NCI-H82 treated with DMSO at 0.1 percent for 48 hours (cell line): ENCODE results near the gene IGSF11.
"Not testable (repeated sequence)": the region's sequence is repeated elsewhere in the genome, so short reads cannot be mapped to it uniquely, and the experiment has no call there.

Source experiments
- DNase-seq: peaks from one replicate; lab custom pipeline; 2025; ENCODE audit not compliant: unreplicated experiment; lab: John Stamatoyannopoulos, UW

IGSF11 gene

GRCh38 chr3:118990823-118991560 is 43.7 kb downstream of the IGSF11 start:
- no peak for DNase-seq

GRCh38 chr3:118988198-118989130 is 46.2 kb downstream of the IGSF11 start:
- DNase-seq = no peak

- DNase-seq = no peak
Measured at GRCh38 chr3:118987477-118987876, 47.2 kb downstream of the IGSF11 start.

GRCh38 chr3:118986734-118987133 is 47.9 kb downstream of the IGSF11 start:
- DNase-seq = peak; percentile 95

GRCh38 chr3:118984699-118985098 is 49.9 kb downstream of the IGSF11 start:
- no peak for DNase-seq

- no peak for DNase-seq
Measured at GRCh38 chr3:118981494-118982134, 53.0 kb downstream of the IGSF11 start.

- no peak for DNase-seq
Measured at GRCh38 chr3:118980832-118981231, 53.8 kb downstream of the IGSF11 start.

- no peak for DNase-seq
Measured at GRCh38 chr3:118978393-118978758, 56.3 kb downstream of the IGSF11 start.

- no peak for DNase-seq
Measured at GRCh38 chr3:118977671-118978392, 56.8 kb downstream of the IGSF11 start.

- no peak for DNase-seq
Measured at GRCh38 chr3:118977118-118977517, 57.5 kb downstream of the IGSF11 start.

GRCh38 chr3:118975476-118975875 is 59.2 kb downstream of the IGSF11 start:
- DNase-seq = not testable (repeated sequence)

GRCh38 chr3:118974356-118975097 is 60.1 kb downstream of the IGSF11 start:
- peak; percentile 99 for DNase-seq

GRCh38 chr3:118973050-118973449 is 61.6 kb downstream of the IGSF11 start:
- DNase-seq = no peak

GRCh38 chr3:118970819-118971218 is 63.8 kb downstream of the IGSF11 start:
- DNase-seq = no peak

GRCh38 chr3:118968640-118969039 is 66.0 kb downstream of the IGSF11 start:
- DNase-seq = no peak

- DNase-seq = no peak
Measured at GRCh38 chr3:118968111-118968510, 66.5 kb downstream of the IGSF11 start.

- DNase-seq = no peak
Measured at GRCh38 chr3:118966700-118967099, 67.9 kb downstream of the IGSF11 start.

GRCh38 chr3:118963711-118964110 is 70.9 kb downstream of the IGSF11 start:
- no peak for DNase-seq

GRCh38 chr3:118960876-118961450 is 73.7 kb downstream of the IGSF11 start:
- DNase-seq = peak; percentile 96
